GM19025 (cell line): ENCODE data around the gene MPHOSPH9.
"Not testable (repeated sequence)": the region's sequence is repeated elsewhere in the genome, so short reads cannot be mapped to it uniquely, and the experiment has no call there.

Source experiments
- ATAC-seq: cut with Tn5 transposase; IDR thresholded peaks from one replicate; pipeline ENCODE4 v1.9.1; 2021; ENCODE audit warnings: mild to moderate bottlenecking, low read depth, moderate library complexity; ENCODE audit not compliant: unreplicated experiment

The MPHOSPH9 gene

DNA sequence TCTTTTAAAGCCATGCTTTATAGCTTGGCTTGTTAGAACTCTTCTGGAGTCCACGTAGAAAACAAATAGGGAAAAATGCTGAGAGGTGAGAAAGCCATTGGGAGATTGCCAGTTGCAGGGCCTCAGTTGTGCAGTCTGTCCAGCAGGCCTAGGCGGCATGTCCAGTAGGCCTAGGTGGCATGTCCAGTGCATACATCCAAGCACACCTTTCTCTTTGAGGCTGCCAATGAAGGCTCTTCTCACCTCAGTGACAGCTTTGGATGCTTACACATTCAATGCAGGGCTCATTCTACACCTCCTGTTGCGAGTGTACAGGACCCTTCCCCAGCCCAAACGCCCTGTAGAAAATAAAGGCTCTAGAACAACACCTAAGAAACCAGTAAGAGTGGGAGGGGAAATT, 25.7 kb upstream of the MPHOSPH9 start:
- no peak for ATAC-seq

DNA sequence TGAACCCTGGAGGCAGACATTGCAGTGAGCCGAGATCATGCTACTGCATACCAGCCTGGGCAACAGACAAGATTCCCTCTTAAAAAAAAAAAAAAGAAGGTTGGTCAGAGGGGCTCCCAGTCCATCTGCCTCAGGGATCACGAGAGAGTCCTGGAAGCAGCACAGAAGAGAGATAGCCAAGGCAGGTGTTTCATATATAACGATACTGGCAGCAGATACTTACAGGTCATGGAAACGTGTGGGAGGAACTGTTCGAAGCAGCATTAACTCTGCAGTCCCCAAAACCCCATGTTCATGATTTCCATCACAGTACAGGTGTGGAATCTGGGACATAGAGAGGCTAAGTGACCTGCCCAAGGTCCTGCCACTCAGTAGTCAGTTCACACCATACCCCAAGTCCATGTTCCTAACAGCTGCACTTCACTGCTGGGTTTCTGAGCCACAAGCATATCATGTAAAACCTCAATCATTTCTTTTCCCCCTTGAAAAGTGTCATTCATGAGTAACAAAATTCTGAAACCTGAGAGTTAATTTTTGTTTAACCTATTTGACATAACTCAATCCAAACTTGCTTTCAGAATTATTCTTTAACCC, 22.0 kb upstream of the MPHOSPH9 start:
- no peak for ATAC-seq

DNA sequence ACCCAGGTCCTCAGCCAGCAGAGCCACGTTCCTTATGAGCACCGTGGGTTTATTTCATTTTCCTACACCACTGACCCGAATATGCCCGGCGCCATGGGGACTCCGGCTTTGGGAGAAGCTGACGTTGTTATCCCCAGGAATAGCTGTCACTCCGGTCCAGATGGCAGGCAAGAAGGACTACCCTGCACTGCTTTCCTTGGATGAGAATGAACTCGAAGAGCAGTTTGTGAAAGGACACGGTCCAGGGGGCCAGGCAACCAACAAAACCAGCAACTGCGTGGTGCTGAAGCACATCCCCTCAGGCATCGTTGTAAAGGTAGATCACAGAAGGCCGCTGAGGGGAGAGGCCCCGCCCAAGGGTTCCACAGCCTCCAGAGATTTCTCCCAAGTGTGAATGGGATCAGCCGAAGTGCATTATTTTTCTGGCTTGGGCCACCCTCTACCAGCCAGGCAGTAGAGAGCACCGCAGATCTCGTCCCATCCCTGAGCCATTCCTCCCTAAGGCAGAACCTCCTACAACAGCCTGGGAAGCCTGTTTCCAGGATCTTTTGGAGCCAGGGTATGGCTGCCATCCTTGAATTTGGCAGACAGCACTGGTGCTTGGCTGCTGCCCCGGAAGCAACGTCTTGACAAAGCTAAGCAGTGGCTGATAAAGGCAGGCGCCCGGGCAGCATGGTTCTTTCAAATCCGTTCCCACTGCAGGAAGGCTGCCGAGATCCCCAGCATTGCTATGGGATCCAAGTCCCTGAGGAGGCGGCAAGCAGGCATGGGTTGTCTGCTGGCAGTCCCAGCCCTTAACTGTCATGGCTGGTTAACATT, 20.9 kb upstream of the MPHOSPH9 start:
- no peak for ATAC-seq

- ATAC-seq, result not testable (repeated sequence)
Observed at GRCh38 chr12:123252365-123252764, 19.4 kb upstream of the MPHOSPH9 start.

GRCh38 chr12:123251403-123252076, 18.6 kb upstream of the MPHOSPH9 start:
- no peak for ATAC-seq

DNA sequence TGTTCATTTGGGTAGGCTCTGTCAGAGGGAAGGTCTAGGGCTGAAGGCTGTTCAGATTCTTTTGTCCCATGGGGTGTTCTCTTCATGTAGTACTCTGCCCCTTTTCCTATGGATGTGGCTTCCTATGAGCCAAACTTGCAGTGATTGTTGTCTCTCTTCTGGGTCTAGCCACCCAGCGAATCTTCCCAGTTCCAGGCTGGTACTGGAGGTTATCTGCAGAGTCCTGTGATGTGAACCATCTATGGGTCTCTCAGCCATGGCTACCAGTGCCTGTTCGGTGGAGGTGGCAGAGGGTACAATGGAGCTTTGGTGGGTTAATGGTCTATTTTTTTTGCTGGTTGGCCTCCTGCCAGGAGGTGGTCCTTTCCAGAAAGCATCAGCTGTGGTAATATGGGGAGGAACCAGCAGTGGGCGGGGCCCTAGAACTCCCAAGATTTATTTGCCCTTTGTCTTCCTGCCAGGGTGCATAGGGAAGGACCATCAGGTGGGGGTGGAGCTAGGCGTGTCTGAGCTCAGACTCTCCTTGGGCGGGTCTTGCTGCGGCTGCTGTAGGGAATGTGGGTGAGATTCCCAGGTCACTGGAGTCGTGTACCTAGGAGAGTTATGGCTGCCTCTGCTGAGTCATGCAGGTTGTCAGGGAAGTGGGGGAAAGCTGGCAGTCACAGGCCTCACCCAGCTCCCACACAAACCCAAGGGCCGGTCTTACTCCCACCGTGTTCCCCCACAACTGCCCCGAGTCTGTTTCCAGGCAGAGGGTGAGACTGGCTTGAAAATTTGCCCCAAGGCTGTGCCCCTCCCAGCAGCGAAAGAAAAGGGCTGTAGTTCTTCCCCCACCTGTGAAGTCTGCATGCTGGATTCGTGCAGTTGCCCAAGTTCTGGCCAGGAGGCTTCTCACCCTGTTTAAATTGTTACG, 17.8 kb upstream of the MPHOSPH9 start:
- no peak for ATAC-seq

DNA sequence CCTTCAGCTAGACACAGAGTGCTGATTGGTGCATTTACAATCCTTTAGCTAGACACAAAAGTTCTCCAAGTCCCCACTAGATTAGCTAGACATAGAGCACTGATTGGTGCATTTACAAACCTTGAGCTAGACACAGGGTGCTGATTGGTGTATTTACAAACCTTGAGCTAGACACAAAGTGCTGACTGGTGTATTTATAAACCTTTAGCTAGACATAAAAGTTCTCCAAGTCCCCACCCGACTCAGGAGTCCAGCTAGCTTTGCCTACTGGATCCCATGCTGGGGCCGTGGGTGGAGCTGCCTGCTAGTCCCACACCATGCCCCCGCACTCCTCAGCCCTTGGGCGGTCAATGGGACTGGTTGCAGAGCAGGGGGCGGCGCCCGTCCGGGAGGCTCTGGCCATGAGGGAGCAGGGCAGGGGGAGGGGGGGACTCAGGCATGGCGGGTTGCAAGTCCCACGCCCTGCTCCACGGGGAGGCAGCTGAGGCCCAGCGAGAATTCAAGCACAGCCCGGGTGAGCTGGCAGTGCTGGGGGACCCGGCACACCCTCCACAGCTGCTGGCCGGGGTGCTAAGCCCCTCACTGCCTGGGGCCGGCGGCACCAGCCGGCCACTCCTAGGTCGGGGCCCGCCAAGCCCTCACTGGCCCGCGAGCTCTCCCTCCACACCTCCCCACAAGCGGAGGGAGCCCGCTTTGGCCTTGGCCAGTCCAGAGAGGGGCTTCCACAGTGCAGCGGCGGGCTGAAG, 16.2 kb upstream of the MPHOSPH9 start:
- not testable (repeated sequence) for ATAC-seq

DNA sequence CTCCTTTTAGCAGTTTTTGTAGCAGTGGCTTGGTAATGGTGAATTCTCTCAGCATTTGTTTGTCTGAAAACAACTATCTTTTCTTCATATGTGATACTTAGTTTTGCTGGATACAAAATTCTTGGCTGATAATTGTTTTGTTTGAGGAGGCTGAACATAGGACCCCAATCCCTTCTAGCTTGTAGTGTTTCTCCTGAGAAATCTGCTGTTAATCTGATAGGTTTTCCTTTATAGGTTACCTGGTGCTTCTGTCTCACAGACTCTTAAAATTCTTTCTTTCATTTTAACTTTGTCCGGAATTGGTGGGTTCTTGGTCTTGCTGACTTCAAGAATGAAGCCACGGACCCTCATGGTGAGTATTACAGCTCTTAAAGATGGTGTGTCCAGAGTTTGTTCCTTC, 15.2 kb upstream of the MPHOSPH9 start:
- ATAC-seq, result not testable (repeated sequence)

GRCh38 chr12:123245678-123246077, 12.7 kb upstream of the MPHOSPH9 start:
- no peak for ATAC-seq

GRCh38 chr12:123243671-123244262, 10.8 kb upstream of the MPHOSPH9 start:
- no peak for ATAC-seq

DNA sequence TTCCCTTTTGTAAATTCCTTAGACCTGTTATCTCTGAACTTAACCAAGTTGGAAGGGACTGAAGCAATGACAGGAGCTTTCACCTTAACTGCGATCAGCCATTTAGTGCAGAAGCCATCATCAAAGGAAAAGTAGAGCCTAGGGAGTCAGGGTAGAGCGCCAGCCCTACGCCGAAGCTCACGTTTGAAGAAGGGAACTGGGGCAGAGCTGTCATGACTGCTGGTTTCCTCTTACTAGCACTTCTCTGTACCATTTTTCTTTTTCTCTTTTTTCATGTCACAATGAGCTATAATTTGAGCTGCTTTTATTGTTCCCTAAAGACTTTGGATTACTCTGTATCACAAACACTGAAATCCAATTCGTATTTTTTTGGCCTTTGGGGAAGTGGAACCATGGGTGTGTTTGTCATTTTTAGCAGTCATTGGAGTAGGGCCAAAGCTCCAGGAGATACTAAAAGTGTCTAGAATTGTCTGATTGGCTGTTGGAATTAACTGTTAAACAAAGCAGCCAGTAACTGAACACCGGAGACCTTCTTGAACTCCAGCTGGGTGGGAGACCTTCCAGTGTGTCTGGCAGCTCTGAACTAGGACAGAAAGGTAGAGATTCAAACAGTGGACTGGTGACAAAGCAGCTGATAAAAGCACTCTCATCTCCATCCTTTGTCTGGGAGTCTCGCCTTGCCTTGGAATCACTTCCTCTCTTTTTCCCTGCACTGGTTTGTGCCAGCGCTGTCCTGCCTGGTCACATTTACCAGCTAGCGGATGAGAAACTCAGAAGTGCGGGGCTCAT, 9.4 kb upstream of the MPHOSPH9 start:
- ATAC-seq, result no peak

- ATAC-seq, result no peak
Observed at GRCh38 chr12:123238961-123239360, 6.0 kb upstream of the MPHOSPH9 start.

GRCh38 chr12:123238330-123238682, 5.4 kb upstream of the MPHOSPH9 start:
- no peak for ATAC-seq

- no peak for ATAC-seq
Observed at GRCh38 chr12:123237646-123238329, 4.8 kb upstream of the MPHOSPH9 start.

GRCh38 chr12:123233505-123234308, 766 bp upstream of the MPHOSPH9 start:
- ATAC-seq, result peak; percentile 8

DNA sequence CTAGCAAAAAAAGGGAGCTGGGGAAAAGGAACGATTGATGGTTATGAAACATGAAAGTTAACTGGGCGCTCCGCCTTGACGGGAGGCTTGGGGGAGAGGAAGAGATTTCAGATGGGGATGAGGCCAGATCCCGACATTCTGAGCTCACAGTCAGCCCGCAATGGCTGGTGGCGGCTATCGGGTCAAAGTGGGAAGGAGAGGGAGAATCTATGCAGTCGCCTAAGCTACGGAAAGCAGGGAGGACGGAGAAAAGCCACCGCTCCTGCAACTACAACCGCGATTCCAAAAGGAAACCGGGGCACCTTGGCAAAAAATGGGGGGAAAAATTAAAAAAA, 502 bp downstream of the MPHOSPH9 start:
- ATAC-seq, result no peak

GRCh38 chr12:123231931-123232330, 1.0 kb downstream of the MPHOSPH9 start:
- no peak for ATAC-seq

- no peak for ATAC-seq
Observed at GRCh38 chr12:123229051-123229450, 3.9 kb downstream of the MPHOSPH9 start.
